MCF 10A (cell line): ENCODE results near the gene ALMS1. TPM values are rescaled to one million over a fixed set of nuclear protein-coding genes. Genes with fewer than 3 reads are reported as not detected.

Experiments used
- BruUV-seq: library from RNA; stranded (reverse); fragments of 400-500 nt; replicated peaks from 2 replicates; lab custom pipeline; 2021; lab: Mats Ljungman, UMichigan
- CTCF ChIA-PET: fragments of 300-600 bp; sonication (Branson Sonifier 250); formaldehyde crosslinking; extraction: SDS; loops from one replicate; lab custom pipeline; 2021; ENCODE audit warnings: antibody characterized with exemption, inconsistent platforms; lab: Yijun Ruan, JAX
- POLR2A ChIA-PET: fragments of 300-600, 350-650 bp; sonication (Branson Sonifier 250); formaldehyde crosslinking; extraction: SDS; loops from one replicate; lab custom pipeline; 2020; ENCODE audit warnings: antibody characterized with exemption, inconsistent platforms; lab: Yijun Ruan, JAX
- DNase-seq: peaks from one replicate; pipeline ENCODE4 v3.0.0-alpha.2; 2018; ENCODE audit not compliant: unreplicated experiment
- H3K27ac Mint-ChIP-seq: one replicate; pipeline ENCODE4 v1.8.0; 2022; ENCODE audit warnings: mild to moderate bottlenecking, low read depth, mixed read lengths; ENCODE audit not compliant: unreplicated experiment
- H3K27me3 Mint-ChIP-seq: one replicate; pipeline ENCODE4 v1.8.0; 2022; ENCODE audit warnings: mixed read lengths; ENCODE audit not compliant: insufficient read depth, unreplicated experiment
- H3K36me3 Mint-ChIP-seq: one replicate; pipeline ENCODE4 v1.8.0; 2022; ENCODE audit warnings: mild to moderate bottlenecking, moderate library complexity, mixed read lengths; ENCODE audit not compliant: insufficient read depth, unreplicated experiment
- H3K4me1 Mint-ChIP-seq: one replicate; pipeline ENCODE4 v1.8.0; 2022; ENCODE audit warnings: mixed read lengths; ENCODE audit not compliant: insufficient read depth, unreplicated experiment
- H3K4me3 Mint-ChIP-seq: one replicate; pipeline ENCODE4 v1.8.0; 2022; ENCODE audit warnings: mild to moderate bottlenecking, moderate library complexity, mixed read lengths; ENCODE audit not compliant: unreplicated experiment
- H3K9me3 Mint-ChIP-seq: one replicate; pipeline ENCODE4 v1.8.0; 2022; ENCODE audit warnings: mixed read lengths; ENCODE audit not compliant: unreplicated experiment
- CTCF ChIP-seq: fragments of 200-600 bp; IDR thresholded peaks from one replicate; pipeline ENCODE4 v1.8.0; 2022; ENCODE audit warnings: antibody characterized with exemption, mild to moderate bottlenecking; ENCODE audit not compliant: unreplicated experiment
- intact Hi-C: fragments of 100-400 bp; cut with micrococcal nuclease; formaldehyde crosslinking; loops from 2 replicates; pipeline ENCODE4 v1.14.1; 2022
- total RNA-seq: library from RNA; stranded (reverse); gene quantifications from 2 replicates; pipeline ENCODE4 v1.2.3, GENCODE V29; 2022

The ALMS1 gene
- total RNA-seq, 1 experiment from 2014 or later = 8.3 TPM

- Mint-ChIP-seq H3K4me1 (no peaks in the 10 kb centered on the region), H3K27ac (no peak overlapping the region), H3K9me3 (no peaks in the 10 kb centered on the region), H3K36me3 (peaks cover 12% of the 10 kb centered on the region), H3K27me3 (no peaks in the 10 kb centered on the region), H3K4me3 (no peak overlapping the region)
- intact Hi-C loops = no loop called here
- DNase-seq = no peak
- CTCF ChIA-PET = no interaction called here
- BruUV-seq = no TSS peak
- TF ChIP-seq CTCF = no peak
- POLR2A ChIA-PET = no interaction called here
Observed at GRCh38 chr2:73423913-73424312, 38.3 kb downstream of the ALMS1 start.

GRCh38 chr2:73426176-73426575 is 40.5 kb downstream of the ALMS1 start:
- no peak for TF ChIP-seq CTCF
- no peaks in the 10 kb centered on the region for H3K9me3 Mint-ChIP-seq
- no peak for DNase-seq
- ChIA-PET CTCF (interaction anchor here (0.6 kb wide), 2 partner anchors 19 to 973 kb away, joined by 3 read pairs; no protein-coding TSS in a partner anchor), POLR2A (no interaction called here)
- H3K4me3 Mint-ChIP-seq = no peak overlapping the region
- no peaks in the 10 kb centered on the region for H3K4me1 Mint-ChIP-seq
- intact Hi-C loops = no loop called here
- no TSS peak for BruUV-seq
- peaks cover 12% of the 10 kb centered on the region for H3K36me3 Mint-ChIP-seq
- H3K27me3 Mint-ChIP-seq = no peaks in the 10 kb centered on the region
- H3K27ac Mint-ChIP-seq = no peak overlapping the region

- Mint-ChIP-seq H3K36me3 (no peaks in the 10 kb centered on the region), H3K4me1 (no peaks in the 10 kb centered on the region), H3K4me3 (no peak overlapping the region), H3K9me3 (no peaks in the 10 kb centered on the region), H3K27me3 (no peaks in the 10 kb centered on the region), H3K27ac (no peak overlapping the region)
- TF ChIP-seq CTCF = no peak
- BruUV-seq = no TSS peak
- POLR2A ChIA-PET = no interaction called here
- intact Hi-C loops = no loop called here
- CTCF ChIA-PET = no interaction called here
- no peak for DNase-seq
Observed at GRCh38 chr2:73436019-73436418, 50.4 kb downstream of the ALMS1 start.

- Mint-ChIP-seq H3K27ac (no peak overlapping the region), H3K4me1 (no peaks in the 10 kb centered on the region), H3K36me3 (peaks cover 6% of the 10 kb centered on the region), H3K4me3 (no peak overlapping the region), H3K27me3 (no peaks in the 10 kb centered on the region), H3K9me3 (no peaks in the 10 kb centered on the region)
- TF ChIP-seq CTCF = no peak
- no TSS peak for BruUV-seq
- DNase-seq = no peak
- POLR2A ChIA-PET = no interaction called here
- intact Hi-C loops = no loop called here
- CTCF ChIA-PET = no interaction called here
Observed at GRCh38 chr2:73444202-73444601, 58.6 kb downstream of the ALMS1 start.
